ENCODE data around the gene MKI67. TPM values are rescaled to one million over a fixed set of nuclear protein-coding genes. Genes with fewer than 3 reads are reported as not detected.

The MKI67 gene
- total and polyA plus RNA-seq, 9 of the 15 experiments (the other 6 are each of a cell fraction or from before 2014, with no cell fraction given), result 11.8 to 86.5 (median 36.0) TPM

DNA sequence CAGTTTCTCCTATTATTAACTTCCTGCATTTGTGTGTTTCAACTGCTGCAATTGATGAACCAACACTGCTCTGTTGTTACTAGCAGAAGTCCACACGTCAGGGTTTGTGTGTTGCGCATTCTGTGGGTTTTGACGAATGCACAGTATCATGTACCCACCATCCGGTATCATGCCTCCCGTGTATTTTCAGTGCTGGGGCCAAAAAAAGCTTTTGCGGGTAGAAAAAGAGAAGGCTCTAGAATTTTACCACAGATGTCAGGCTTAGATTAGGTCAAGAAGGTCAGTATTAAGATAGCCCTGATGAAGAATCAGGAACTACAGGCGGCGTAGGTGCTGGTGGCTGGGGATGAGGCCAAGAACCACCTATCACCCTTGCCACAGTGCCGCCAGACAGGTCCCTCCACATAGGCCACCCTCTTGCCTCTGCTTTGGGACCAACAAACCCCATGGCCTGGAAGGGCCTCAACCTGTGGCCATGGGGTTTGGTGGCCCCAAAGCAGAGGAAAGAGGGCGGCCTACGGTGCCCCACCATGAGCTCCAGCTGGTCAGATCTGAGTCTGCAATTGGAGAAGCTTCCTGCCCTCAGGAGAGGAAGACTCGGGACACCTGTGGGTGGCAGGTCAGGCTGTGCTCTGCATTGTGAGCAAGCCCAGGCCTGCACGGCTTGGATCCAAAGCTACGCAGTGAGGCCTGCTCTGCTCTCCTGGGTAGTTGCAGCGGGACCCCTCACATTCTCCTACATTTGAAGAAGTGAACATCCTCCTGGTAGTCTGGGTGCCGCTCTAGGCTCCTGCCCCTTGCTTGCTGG, 71.9 kb downstream of the MKI67 start:
- FAIRE-seq (no peak), DNase-seq (ENCODE audit: extremely low read depth in 1 of 4, low spot score in 3 of 4) (no peak), ATAC-seq (no peak)
- Histone ChIP-seq H3K4me2 (ENCODE audit: insufficient read depth, low read length) (no peak overlapping the region), H3K4me3 (no peak overlapping the region), H3K9ac (ENCODE audit: insufficient read depth in 1 of 2, low read depth in 2 of 2, low read length in 2 of 2) (no peak overlapping the region), H3K9me3 (replicated peaks; ENCODE audit: control insufficient read depth, insufficient read depth, low read depth, low read length) (no peaks in the 10 kb centered on the region), H3K27me3 (ENCODE audit: control insufficient read depth in 2 of 2, insufficient read depth in 2 of 2, low read length in 2 of 2) (peaks cover 0 to 40% of the 10 kb centered on the region in 2 experiments; a peak in 3 of 5 replicates), H3K27ac (ENCODE audit: extremely low read depth, low read depth, low read length) (no peak overlapping the region), H3K9me1 (ENCODE audit: control insufficient read depth, insufficient read depth, low read length) (no peaks in the 10 kb centered on the region), H3K79me2 (ENCODE audit: control insufficient read depth, insufficient read depth, low read length) (no peaks in the 10 kb centered on the region), H2AFZ (ENCODE audit: low read depth, low read length) (no peak overlapping the region), H3K36me3 (ENCODE audit: control insufficient read depth, insufficient read depth, low read length) (no peaks in the 10 kb centered on the region), H3K4me1 (replicated peaks in 1 of 2; ENCODE audit: control insufficient read depth in 2 of 2, insufficient read depth in 2 of 2, low read length in 2 of 2) (no peaks in the 10 kb centered on the region), H4K20me1 (replicated peaks; ENCODE audit: control insufficient read depth, insufficient read depth, low read length) (no peaks in the 10 kb centered on the region)
- WGBS (ENCODE audit: insufficient coverage, low coverage, missing lambda C conversion rate), result 0% methylated on average over 13 of the region's 16 CpGs
- ChIA-PET CTCF (ENCODE audit: low intra/inter-chr PET ratio) (no interaction called here), POLR2A (interaction anchor here (0.6 kb wide), 1 partner anchor 76 kb away, joined by 3 read pairs; no protein-coding TSS in a partner anchor)
- in situ Hi-C loops (cut with MboI) (no loop called here), intact Hi-C loops (cut with micrococcal nuclease) (no loop called here)
- no TSS peak for BruUV-seq (replicated peaks)
- TF ChIP-seq NCOA1 (IDR thresholded peaks at IDR 0.05; ENCODE audit: low read depth) (no peak), ETS2 (tag; IDR thresholded peaks at IDR 0.05; ENCODE audit: borderline replicate concordance, poor library complexity, severe bottlenecking) (no peak), ESRRA (IDR thresholded peaks at IDR 0.05; ENCODE audit: borderline replicate concordance, low read depth) (no peak), NR2C2 (CRISPR knock-in tag; IDR thresholded peaks at IDR 0.05) (no peak), NR2C2 (tag; IDR thresholded peaks at IDR 0.05) (no peak), YBX1 (IDR thresholded peaks at IDR 0.05) (no peak), SMARCC2 (IDR thresholded peaks at IDR 0.05; ENCODE audit: low read depth) (no peak), ELF1 (tag; IDR thresholded peaks at IDR 0.05) (no peak)
- TF ChIP-seq, protein P1, sequence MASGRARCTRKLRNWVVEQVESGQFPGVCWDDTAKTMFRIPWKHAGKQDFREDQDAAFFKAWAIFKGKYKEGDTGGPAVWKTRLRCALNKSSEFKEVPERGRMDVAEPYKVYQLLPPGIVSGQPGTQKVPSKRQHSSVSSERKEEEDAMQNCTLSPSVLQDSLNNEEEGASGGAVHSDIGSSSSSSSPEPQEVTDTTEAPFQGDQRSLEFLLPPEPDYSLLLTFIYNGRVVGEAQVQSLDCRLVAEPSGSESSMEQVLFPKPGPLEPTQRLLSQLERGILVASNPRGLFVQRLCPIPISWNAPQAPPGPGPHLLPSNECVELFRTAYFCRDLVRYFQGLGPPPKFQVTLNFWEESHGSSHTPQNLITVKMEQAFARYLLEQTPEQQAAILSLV (tag; IDR thresholded peaks at IDR 0.05), result no peak
- TF ChIP-seq, protein P2, sequence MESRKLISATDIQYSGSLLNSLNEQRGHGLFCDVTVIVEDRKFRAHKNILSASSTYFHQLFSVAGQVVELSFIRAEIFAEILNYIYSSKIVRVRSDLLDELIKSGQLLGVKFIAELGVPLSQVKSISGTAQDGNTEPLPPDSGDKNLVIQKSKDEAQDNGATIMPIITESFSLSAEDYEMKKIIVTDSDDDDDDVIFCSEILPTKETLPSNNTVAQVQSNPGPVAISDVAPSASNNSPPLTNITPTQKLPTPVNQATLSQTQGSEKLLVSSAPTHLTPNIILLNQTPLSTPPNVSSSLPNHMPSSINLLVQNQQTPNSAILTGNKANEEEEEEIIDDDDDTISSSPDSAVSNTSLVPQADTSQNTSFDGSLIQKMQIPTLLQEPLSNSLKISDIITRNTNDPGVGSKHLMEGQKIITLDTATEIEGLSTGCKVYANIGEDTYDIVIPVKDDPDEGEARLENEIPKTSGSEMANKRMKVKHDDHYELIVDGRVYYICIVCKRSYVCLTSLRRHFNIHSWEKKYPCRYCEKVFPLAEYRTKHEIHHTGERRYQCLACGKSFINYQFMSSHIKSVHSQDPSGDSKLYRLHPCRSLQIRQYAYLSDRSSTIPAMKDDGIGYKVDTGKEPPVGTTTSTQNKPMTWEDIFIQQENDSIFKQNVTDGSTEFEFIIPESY (CRISPR knock-in tag; IDR thresholded peaks at IDR 0.05), result no peak

Data from K562 (cell line).